Neutrophil (primary cell): ENCODE results near the gene STXBP4.
"Not testable (repeated sequence)": the region's sequence is repeated elsewhere in the genome, so short reads cannot be mapped to it uniquely, and the experiment has no call there.

Experiments used
- H3K27ac ChIP-seq: fragments of 200-600 bp; sonication (generic); 2 replicates; pipeline ENCODE4 v1.5.1; 2016; ENCODE audit warnings: mild to moderate bottlenecking, moderate library complexity
- H3K27me3 ChIP-seq: fragments of 200-600 bp; sonication (generic); 2 replicates; pipeline ENCODE4 v1.6.0; 2016; ENCODE audit warnings: mild to moderate bottlenecking
- H3K36me3 ChIP-seq: fragments of 200-600 bp; sonication (generic); 2 replicates; pipeline ENCODE4 v1.5.1; 2017
- H3K4me1 ChIP-seq, 2 experiments: fragments of 200-600 bp in 1 of 2; sonication (generic) in 1 of 2; 1 replicate in 1 of 2; 2 replicates in 1 of 2; pipeline versions ENCODE4 v1.5.1 to v1.6.1; 2013 to 2016; ENCODE audit warnings: low read depth in 1 of 2, low read length in 1 of 2, mild to moderate bottlenecking in 1 of 2, moderate library complexity in 1 of 2; ENCODE audit not compliant: control insufficient read depth in 1 of 2, insufficient read depth in 1 of 2
- H3K4me3 ChIP-seq, 2 experiments: fragments of 200-600 bp in 1 of 2; sonication (generic) in 1 of 2; 1 replicate in 1 of 2; 2 replicates in 1 of 2; pipeline ENCODE4 v1.5.1; 2013 to 2016; ENCODE audit warnings: low read depth in 1 of 2, low read length in 1 of 2, mild to moderate bottlenecking in 1 of 2, moderate library complexity in 1 of 2
- H3K9me3 ChIP-seq: fragments of 200-600 bp; sonication (generic); 2 replicates; pipeline ENCODE4 v1.5.1; 2016
- TF ChIP-seq, protein P1 (sequence below): fragments of 200-600 bp; sonication (generic); IDR thresholded peaks from 2 replicates; pipeline ENCODE4 v1.5.1; 2016; ENCODE audit warnings: antibody characterized with exemption

Gene STXBP4

GRCh38 chr17:55063885-55064874 is 95.6 kb downstream of the STXBP4 start:
- Histone ChIP-seq H3K36me3 (no peaks in the 10 kb centered on the region), H3K4me1 (no peaks in the 10 kb centered on the region), H3K9me3 (no peaks in the 10 kb centered on the region), H3K27ac (no peak overlapping the region), H3K4me3 (no peak overlapping the region), H3K27me3 (no peaks in the 10 kb centered on the region)
- TF ChIP-seq, protein P1, sequence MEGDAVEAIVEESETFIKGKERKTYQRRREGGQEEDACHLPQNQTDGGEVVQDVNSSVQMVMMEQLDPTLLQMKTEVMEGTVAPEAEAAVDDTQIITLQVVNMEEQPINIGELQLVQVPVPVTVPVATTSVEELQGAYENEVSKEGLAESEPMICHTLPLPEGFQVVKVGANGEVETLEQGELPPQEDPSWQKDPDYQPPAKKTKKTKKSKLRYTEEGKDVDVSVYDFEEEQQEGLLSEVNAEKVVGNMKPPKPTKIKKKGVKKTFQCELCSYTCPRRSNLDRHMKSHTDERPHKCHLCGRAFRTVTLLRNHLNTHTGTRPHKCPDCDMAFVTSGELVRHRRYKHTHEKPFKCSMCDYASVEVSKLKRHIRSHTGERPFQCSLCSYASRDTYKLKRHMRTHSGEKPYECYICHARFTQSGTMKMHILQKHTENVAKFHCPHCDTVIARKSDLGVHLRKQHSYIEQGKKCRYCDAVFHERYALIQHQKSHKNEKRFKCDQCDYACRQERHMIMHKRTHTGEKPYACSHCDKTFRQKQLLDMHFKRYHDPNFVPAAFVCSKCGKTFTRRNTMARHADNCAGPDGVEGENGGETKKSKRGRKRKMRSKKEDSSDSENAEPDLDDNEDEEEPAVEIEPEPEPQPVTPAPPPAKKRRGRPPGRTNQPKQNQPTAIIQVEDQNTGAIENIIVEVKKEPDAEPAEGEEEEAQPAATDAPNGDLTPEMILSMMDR, result no peak

- TF ChIP-seq, protein P1, result no peak
Measured at GRCh38 chr17:55067697-55068439, 99.3 kb downstream of the STXBP4 start.

DNA sequence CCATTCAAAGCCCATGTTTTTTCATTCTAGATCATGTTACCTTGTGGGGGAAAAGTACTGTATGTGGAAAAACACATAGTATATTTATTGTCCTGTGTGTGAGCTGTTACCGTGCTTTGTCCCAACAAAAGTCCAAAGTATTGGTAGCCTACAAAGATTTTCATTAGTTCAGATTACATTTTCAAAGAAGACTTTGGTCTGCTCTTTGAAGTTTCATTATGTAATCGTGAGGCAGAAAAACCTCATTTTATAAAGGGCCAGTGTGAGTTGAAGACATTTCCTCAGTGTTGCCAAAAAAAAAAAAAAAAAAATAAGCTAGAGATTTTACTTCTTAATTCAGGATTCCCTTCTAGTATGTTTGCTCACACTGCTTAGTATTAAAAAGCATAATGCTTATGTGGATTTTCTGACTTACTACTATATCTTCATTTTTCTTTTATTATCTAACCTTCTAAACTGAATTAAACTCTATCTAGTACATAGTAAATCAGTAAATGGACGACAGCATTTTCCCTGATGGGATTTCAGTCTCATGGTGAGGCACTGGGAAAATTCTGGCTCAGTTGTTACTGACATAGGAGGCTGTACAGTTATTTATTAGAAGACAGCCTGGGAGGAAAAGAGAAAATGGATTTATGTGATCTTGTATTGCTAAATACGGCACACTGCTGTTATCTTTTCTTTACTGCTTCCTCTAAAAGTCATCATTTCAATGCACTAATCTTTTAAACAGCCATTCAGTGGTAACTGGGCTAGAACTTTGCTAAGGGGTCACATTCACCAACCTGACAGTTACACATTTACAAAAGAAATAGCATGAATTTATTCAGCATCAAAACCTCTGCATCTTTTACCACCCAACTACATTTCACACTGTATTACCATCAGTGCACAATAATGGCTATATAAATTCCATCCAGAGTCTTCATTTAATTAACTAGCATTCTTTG is 100.6 kb downstream of the STXBP4 start:
- Histone ChIP-seq H3K27me3 (no peaks in the 10 kb centered on the region), H3K36me3 (no peaks in the 10 kb centered on the region), H3K27ac (no peak overlapping the region), H3K4me3 (no peak overlapping the region), H3K4me1 (no peaks in the 10 kb centered on the region), H3K9me3 (no peaks in the 10 kb centered on the region)
- TF ChIP-seq, protein P1, result no peak

More at GRCh38 chr17:55067697-55068439, 99.3 kb downstream of the STXBP4 start:
- Histone ChIP-seq H3K36me3 (no peaks in the 10 kb centered on the region), H3K27me3 (no peaks in the 10 kb centered on the region), H3K4me1 (no peaks in the 10 kb centered on the region), H3K9me3 (no peaks in the 10 kb centered on the region), H3K4me3 (no peak overlapping the region), H3K27ac (no peak overlapping the region)

DNA sequence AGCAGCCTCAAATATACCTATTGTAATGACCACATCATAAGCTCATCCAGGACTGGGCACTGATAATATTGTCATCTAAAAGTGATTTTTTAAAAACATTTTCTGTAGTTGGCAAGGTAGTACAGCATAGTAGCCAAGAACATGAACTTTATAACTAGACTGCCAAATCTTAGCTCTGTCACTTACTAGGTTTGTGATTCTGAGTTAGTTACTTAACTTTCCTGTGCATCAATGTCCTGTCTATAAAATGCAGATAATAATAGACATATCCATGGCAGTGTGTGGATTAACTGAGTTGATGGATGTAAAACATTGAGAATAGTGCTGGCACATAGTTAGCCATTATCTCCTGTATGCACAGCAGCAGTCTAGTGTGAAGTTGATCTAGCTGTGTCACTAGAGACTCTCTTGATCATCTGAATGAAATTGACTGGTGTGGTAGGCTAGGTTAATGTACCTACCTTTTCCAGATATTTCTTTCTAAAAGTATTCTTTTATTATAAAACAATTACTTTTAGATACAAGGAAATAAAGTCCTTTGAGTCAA is 101.5 kb downstream of the STXBP4 start:
- Histone ChIP-seq H3K27ac (no peak overlapping the region), H3K4me1 (no peaks in the 10 kb centered on the region), H3K36me3 (no peaks in the 10 kb centered on the region), H3K9me3 (no peaks in the 10 kb centered on the region), H3K4me3 (no peak overlapping the region), H3K27me3 (no peaks in the 10 kb centered on the region)
- TF ChIP-seq, protein P1, result no peak

DNA sequence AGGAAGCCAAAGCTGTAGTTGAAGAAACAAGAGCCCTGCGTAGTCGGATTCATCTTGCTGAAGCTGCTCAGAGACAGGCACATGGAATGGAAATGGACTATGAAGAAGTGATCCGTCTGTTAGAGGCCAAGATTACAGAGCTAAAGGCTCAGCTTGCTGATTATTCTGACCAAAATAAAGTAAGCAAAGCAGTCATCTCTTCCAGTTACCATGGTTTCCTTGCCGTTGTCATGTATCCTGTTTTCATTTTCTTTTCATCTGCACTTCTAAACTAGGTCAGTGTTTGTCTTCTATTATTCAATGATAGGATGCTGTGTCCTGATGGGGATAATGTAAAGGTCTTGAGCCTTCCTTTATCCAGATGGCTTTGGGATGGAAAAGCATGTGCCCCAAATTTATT is 104.3 kb downstream of the STXBP4 start:
- TF ChIP-seq, protein P1, result no peak
- H3K4me1 ChIP-seq, result no peaks in the 10 kb centered on the region
- no peak overlapping the region for H3K4me3 ChIP-seq
- no peak overlapping the region for H3K27ac ChIP-seq
- H3K9me3 ChIP-seq, result no peaks in the 10 kb centered on the region
- no peaks in the 10 kb centered on the region for H3K36me3 ChIP-seq
- H3K27me3 ChIP-seq, result no peaks in the 10 kb centered on the region

GRCh38 chr17:55073467-55073866 is 104.9 kb downstream of the STXBP4 start:
- not testable (repeated sequence) for H3K36me3 ChIP-seq, H3K9me3 ChIP-seq, H3K4me3 ChIP-seq, H3K27ac ChIP-seq, H3K4me1 ChIP-seq, H3K27me3 ChIP-seq
